KOPT-K1 (cell line): ENCODE measurements around the gene TAPBP.
A peak's percentile ranks its signal among the peaks of the same experiment; 100 is the strongest.
"Not testable (repeated sequence)": the region's sequence is repeated elsewhere in the genome, so short reads cannot be mapped to it uniquely, and the experiment has no call there.

Experiments used
- H3K27ac ChIP-seq: fragments of 200-600 bp; sonication (generic); 2 replicates; pipeline ENCODE4 v1.5.1; 2016; ENCODE audit warnings: antibody characterized with exemption, mild to moderate bottlenecking, low read depth, low read length; ENCODE audit not compliant: poor library complexity, severe bottlenecking
- H3K36me3 ChIP-seq: fragments of 200-600 bp; sonication (generic); 2 replicates; pipeline ENCODE4 v1.5.1; 2017; ENCODE audit warnings: antibody characterized with exemption, mild to moderate bottlenecking, low read length, moderate library complexity; ENCODE audit not compliant: insufficient read depth
- H3K9me3 ChIP-seq: fragments of 200-600 bp; sonication (generic); 2 replicates; pipeline ENCODE4 v1.5.1; 2017; ENCODE audit warnings: antibody characterized with exemption, low read length, mild to moderate bottlenecking; ENCODE audit not compliant: insufficient read depth, poor library complexity, severe bottlenecking

The TAPBP gene

GRCh38 chr6:33262490-33262889 lies 51.4 kb downstream of the TAPBP start:
- H3K27ac ChIP-seq, H3K9me3 ChIP-seq: not testable (repeated sequence)
- peaks cover 95% of the 10 kb centered on the region for H3K36me3 ChIP-seq

GRCh38 chr6:33259032-33259431 lies 54.8 kb downstream of the TAPBP start:
- H3K36me3 ChIP-seq, result peaks cover 68% of the 10 kb centered on the region
- H3K27ac ChIP-seq, result no peak overlapping the region
- H3K9me3 ChIP-seq, result peaks cover 7% of the 10 kb centered on the region

- Histone ChIP-seq H3K36me3 (peaks cover 45% of the 10 kb centered on the region), H3K9me3 (peaks cover 7% of the 10 kb centered on the region), H3K27ac (no peak overlapping the region)
These were observed 59.3 kb downstream of the TAPBP start for GRCh38 chr6:33254591-33254990.

GRCh38 chr6:33252759-33253158 lies 61.1 kb downstream of the TAPBP start:
- no peak overlapping the region for H3K27ac ChIP-seq
- no peaks in the 10 kb centered on the region for H3K9me3 ChIP-seq
- peaks cover 31% of the 10 kb centered on the region for H3K36me3 ChIP-seq

- no peaks in the 10 kb centered on the region for H3K9me3 ChIP-seq
- H3K27ac ChIP-seq, result no peak overlapping the region
- peaks cover 25% of the 10 kb centered on the region for H3K36me3 ChIP-seq
These were observed 62.4 kb downstream of the TAPBP start for GRCh38 chr6:33251395-33252012.

- Histone ChIP-seq H3K27ac (no peak overlapping the region), H3K9me3 (no peaks in the 10 kb centered on the region), H3K36me3 (peaks cover 22% of the 10 kb centered on the region)
These were observed 63.1 kb downstream of the TAPBP start for GRCh38 chr6:33250731-33251130.

GRCh38 chr6:33249732-33250630 lies 63.9 kb downstream of the TAPBP start:
- H3K27ac ChIP-seq, result peak overlapping the region; percentile 83
- H3K9me3 ChIP-seq, result no peaks in the 10 kb centered on the region

More at GRCh38 chr6:33249732-33250630, 63.9 kb downstream of the TAPBP start:
- H3K36me3 ChIP-seq, result peaks cover 21% of the 10 kb centered on the region
